ENCODE measurements around the gene GP1BA. TPM values are rescaled to one million over a fixed set of nuclear protein-coding genes. Genes with fewer than 3 reads are reported as not detected.

Gene GP1BA
- total and polyA plus RNA-seq, 2 donors (not counting 3 experiments of a cell fraction or from before 2014, with no cell fraction given), result not detected

DNA sequence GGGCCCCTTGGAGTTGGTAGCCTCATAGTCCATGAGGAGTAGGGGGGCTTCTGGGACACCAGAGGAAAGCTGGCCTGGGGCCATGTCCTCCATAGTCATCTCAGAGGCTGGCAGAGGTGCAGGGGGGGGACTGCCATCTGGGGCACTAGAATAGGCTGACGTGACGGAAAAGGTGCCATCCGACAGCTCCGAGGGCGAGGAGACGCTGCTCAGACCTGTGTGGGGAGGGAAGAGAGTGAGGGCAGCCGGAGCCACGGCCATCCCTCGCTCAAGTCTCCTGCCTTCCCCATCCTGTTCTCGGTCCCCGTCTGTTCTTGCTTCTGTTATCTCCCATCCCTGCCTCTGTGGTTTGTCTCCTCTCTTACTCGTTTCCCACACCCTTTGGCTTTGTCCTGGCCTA is 40.2 kb downstream of the GP1BA start:
- Histone ChIP-seq H2AFZ (ENCODE audit: low read depth, low read length) (no peak overlapping the region), H3K4me1 (ENCODE audit: control insufficient read depth, extremely low read depth, insufficient read depth, low read length) (peaks cover 16% of the 10 kb centered on the region), H3K79me2 (ENCODE audit: control insufficient read depth, insufficient read depth, low read length) (peaks cover 4% of the 10 kb centered on the region), H3K9me3 (replicated peaks; ENCODE audit: control insufficient read depth, insufficient read depth, low read length) (no peaks in the 10 kb centered on the region), H4K20me1 (replicated peaks; ENCODE audit: control insufficient read depth, extremely low read depth, insufficient read depth, low read length) (no peaks in the 10 kb centered on the region), H3K27me3 (ENCODE audit: control insufficient read depth in 2 of 2, insufficient read depth in 2 of 2, low read length in 2 of 2) (no peaks in the 10 kb centered on the region), H3K27ac (ENCODE audit: insufficient read depth, low read depth, low read length) (no peak overlapping the region), H3K4me3 (replicated peaks in 1 of 3; ENCODE audit: insufficient read depth in 1 of 3, low read depth in 1 of 3, low read length in 3 of 3) (no peak overlapping the region), H3K9me1 (replicated peaks; ENCODE audit: control insufficient read depth, extremely low read depth, insufficient read depth, low read length) (no peaks in the 10 kb centered on the region), H3K9ac (replicated peaks; ENCODE audit: extremely low read depth, insufficient read depth, low read length) (no peak overlapping the region), H3K4me2 (ENCODE audit: insufficient read depth, low read length) (no peak overlapping the region), H3K36me3 (ENCODE audit: control insufficient read depth in 2 of 2, extremely low read depth in 1 of 2, insufficient read depth in 2 of 2, low read length in 2 of 2) (peaks cover 13 to 42% of the 10 kb centered on the region in 2 experiments)
- POLR2A ChIA-PET, result no interaction called here
- CTCF ChIA-PET, result no interaction called here
- intact Hi-C loops (cut with micrococcal nuclease) (no loop called here), dilution Hi-C loops (cut with MboI; ENCODE audit: extremely low pct_ligation_motif_present, low sequenced_read_pairs) (no loop called here)
- TSS peak; percentile 1 for BruUV-seq (replicated peaks)
- DNase-seq (ENCODE audit: low read depth, low spot score) (no peak), FAIRE-seq (no peak)
- TF ChIP-seq EZH2 (IDR thresholded peaks at IDR 0.05; ENCODE audit: borderline replicate concordance, low read depth, low read length, severe bottlenecking) (no peak), JUN (IDR thresholded peaks at IDR 0.05; ENCODE audit: borderline replicate concordance, insufficient read depth, insufficient read length, low read depth) (no peak), POLR2A (IDR thresholded peaks at IDR 0.05; ENCODE audit: low read depth, low read length) (no peak), MYC (IDR thresholded peaks at IDR 0.05; ENCODE audit: low read depth, low read length) (no peak), GATA2 (IDR thresholded peaks at IDR 0.05; ENCODE audit: insufficient read depth, insufficient read length, low read depth, low read length) (no peak), POLR2AphosphoS5 (IDR thresholded peaks at IDR 0.05; ENCODE audit: insufficient read depth, low read depth, low read length) (no peak), FOS (IDR thresholded peaks at IDR 0.05; ENCODE audit: borderline replicate concordance, insufficient read depth, low read length) (no peak)
- TF ChIP-seq, protein P1, sequence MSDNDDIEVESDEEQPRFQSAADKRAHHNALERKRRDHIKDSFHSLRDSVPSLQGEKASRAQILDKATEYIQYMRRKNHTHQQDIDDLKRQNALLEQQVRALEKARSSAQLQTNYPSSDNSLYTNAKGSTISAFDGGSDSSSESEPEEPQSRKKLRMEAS (IDR thresholded peaks at IDR 0.05; ENCODE audit: insufficient read depth, insufficient read length), result no peak
- TF ChIP-seq, protein P2, sequence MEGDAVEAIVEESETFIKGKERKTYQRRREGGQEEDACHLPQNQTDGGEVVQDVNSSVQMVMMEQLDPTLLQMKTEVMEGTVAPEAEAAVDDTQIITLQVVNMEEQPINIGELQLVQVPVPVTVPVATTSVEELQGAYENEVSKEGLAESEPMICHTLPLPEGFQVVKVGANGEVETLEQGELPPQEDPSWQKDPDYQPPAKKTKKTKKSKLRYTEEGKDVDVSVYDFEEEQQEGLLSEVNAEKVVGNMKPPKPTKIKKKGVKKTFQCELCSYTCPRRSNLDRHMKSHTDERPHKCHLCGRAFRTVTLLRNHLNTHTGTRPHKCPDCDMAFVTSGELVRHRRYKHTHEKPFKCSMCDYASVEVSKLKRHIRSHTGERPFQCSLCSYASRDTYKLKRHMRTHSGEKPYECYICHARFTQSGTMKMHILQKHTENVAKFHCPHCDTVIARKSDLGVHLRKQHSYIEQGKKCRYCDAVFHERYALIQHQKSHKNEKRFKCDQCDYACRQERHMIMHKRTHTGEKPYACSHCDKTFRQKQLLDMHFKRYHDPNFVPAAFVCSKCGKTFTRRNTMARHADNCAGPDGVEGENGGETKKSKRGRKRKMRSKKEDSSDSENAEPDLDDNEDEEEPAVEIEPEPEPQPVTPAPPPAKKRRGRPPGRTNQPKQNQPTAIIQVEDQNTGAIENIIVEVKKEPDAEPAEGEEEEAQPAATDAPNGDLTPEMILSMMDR (IDR thresholded peaks at IDR 0.05; ENCODE audit: extremely low read depth in 1 of 2, insufficient read depth in 1 of 2, low read depth in 1 of 2, low read length in 2 of 2), result no peak
